Trophoblast cell (in vitro differentiated cells and primary cell): ENCODE results near the gene ZNF407.

Experiments used
- DNase-seq, 2 donors: peaks; one replicate each; pipeline ENCODE4 v3.0.0-alpha.2; 2016
- H2AFZ ChIP-seq: 2 replicates; pipeline ENCODE4 v1.6.1; 2013; ENCODE audit warnings: low read length, moderate library complexity, mild to moderate bottlenecking; ENCODE audit not compliant: insufficient read depth, poor library complexity
- H2AK5ac ChIP-seq: 2 replicates; pipeline ENCODE4 v1.6.1; 2013; ENCODE audit warnings: mild to moderate bottlenecking, low read length
- H2BK120ac ChIP-seq: 2 replicates; pipeline ENCODE4 v1.6.1; 2013; ENCODE audit warnings: low read length, mild to moderate bottlenecking, moderate library complexity; ENCODE audit not compliant: insufficient read depth, poor library complexity
- H2BK12ac ChIP-seq: 2 replicates; pipeline ENCODE4 v1.6.1; 2013; ENCODE audit warnings: mild to moderate bottlenecking, low read length, moderate library complexity
- H2BK5ac ChIP-seq: 2 replicates; pipeline ENCODE4 v1.6.1; 2013; ENCODE audit warnings: low read length, low read depth, moderate library complexity, mild to moderate bottlenecking; ENCODE audit not compliant: poor library complexity
- H3K14ac ChIP-seq: 2 replicates; pipeline ENCODE4 v1.6.1; 2013; ENCODE audit warnings: mild to moderate bottlenecking, low read length
- H3K18ac ChIP-seq: 2 replicates; pipeline ENCODE4 v1.6.1; 2013; ENCODE audit warnings: mild to moderate bottlenecking, low read length
- H3K23ac ChIP-seq: 2 replicates; pipeline ENCODE4 v1.6.1; 2013; ENCODE audit warnings: low read length
- H3K27ac ChIP-seq: 2 replicates; pipeline ENCODE4 v1.5.1; 2013; ENCODE audit warnings: low read depth, mild to moderate bottlenecking, inconsistent platforms, low read length, moderate library complexity
- H3K27me3 ChIP-seq: 2 replicates; pipeline ENCODE4 v1.6.1; 2013; ENCODE audit warnings: inconsistent platforms, mild to moderate bottlenecking, low read length, moderate library complexity; ENCODE audit not compliant: insufficient read depth
- H3K36me3 ChIP-seq, 2 experiments: 1 replicate in 1 of 2; 2 replicates in 1 of 2; pipeline ENCODE4 v1.6.1; 2013; ENCODE audit warnings: low read length in 2 of 2, mild to moderate bottlenecking in 2 of 2, moderate library complexity in 1 of 2; ENCODE audit not compliant: insufficient read depth in 2 of 2, control insufficient read depth in 1 of 2
- H3K4ac ChIP-seq: 2 replicates; pipeline ENCODE4 v1.6.1; 2013; ENCODE audit warnings: low read depth, mild to moderate bottlenecking, low read length, moderate library complexity
- H3K4me1 ChIP-seq, 2 experiments: 1 replicate in 1 of 2; 2 replicates in 1 of 2; pipeline ENCODE4 v1.6.1; 2013; ENCODE audit warnings: low read length in 2 of 2, mild to moderate bottlenecking in 2 of 2, moderate library complexity in 1 of 2; ENCODE audit not compliant: insufficient read depth in 2 of 2, control insufficient read depth in 1 of 2
- H3K4me2 ChIP-seq: 2 replicates; pipeline ENCODE4 v1.6.1; 2013; ENCODE audit warnings: inconsistent platforms, mild to moderate bottlenecking, low read length, moderate library complexity
- H3K4me3 ChIP-seq: 2 replicates; pipeline ENCODE4 v1.5.1; 2013; ENCODE audit warnings: mild to moderate bottlenecking, low read depth, low read length, inconsistent platforms
- H3K79me1 ChIP-seq: one replicate; pipeline ENCODE4 v1.6.1; 2013; ENCODE audit warnings: low read length
- H3K79me2 ChIP-seq: 2 replicates; pipeline ENCODE4 v1.6.1; 2013; ENCODE audit warnings: low read length, mild to moderate bottlenecking; ENCODE audit not compliant: control insufficient read depth, insufficient read depth, poor library complexity
- H3K9ac ChIP-seq: 2 replicates; pipeline ENCODE4 v1.6.1; 2013; ENCODE audit warnings: mild to moderate bottlenecking, low read length
- H3K9me3 ChIP-seq: 2 replicates; pipeline ENCODE4 v1.6.1; 2013; ENCODE audit warnings: low read depth, mild to moderate bottlenecking, control low read depth, inconsistent platforms, low read length; ENCODE audit not compliant: insufficient read depth
- H4K12ac ChIP-seq: 2 replicates; pipeline ENCODE4 v1.6.1; 2013; ENCODE audit warnings: low read depth, mild to moderate bottlenecking, low read length, moderate library complexity
- H4K8ac ChIP-seq: 2 replicates; pipeline ENCODE4 v1.6.1; 2013; ENCODE audit warnings: low read depth, mild to moderate bottlenecking, low read length, moderate library complexity
- H4K91ac ChIP-seq: one replicate; pipeline ENCODE4 v1.6.1; 2013; ENCODE audit warnings: low read depth, mild to moderate bottlenecking, low read length, moderate library complexity
- WGBS: extraction: QIAGEN DNeasy Blood & Tissue Kit; methylation state at CpG from one replicate; pipeline ENCODE4 v1.1.7; 2013; ENCODE audit warnings: missing lambda C conversion rate; ENCODE audit not compliant: insufficient read length, insufficient coverage; ENCODE audit errors: extremely low coverage; 5-methylcytosine and 5-hydroxymethylcytosine counted together

ZNF407 gene

GRCh38 chr18:74817576-74817975, 219.9 kb downstream of the ZNF407 start:
- Histone ChIP-seq H2BK5ac (no peak overlapping the region), H3K36me3 (no peaks in the 10 kb centered on the region), H3K4me3 (no peak overlapping the region), H3K14ac (no peak overlapping the region), H4K91ac (no peak overlapping the region), H3K9ac (no peak overlapping the region), H2BK120ac (no peak overlapping the region), H3K9me3 (no peaks in the 10 kb centered on the region), H4K12ac (no peak overlapping the region), H3K79me1 (peaks cover 4% of the 10 kb centered on the region), H2BK12ac (no peak overlapping the region), H3K23ac (no peak overlapping the region), H2AK5ac (no peak overlapping the region), H3K18ac (no peak overlapping the region), H3K27ac (no peak overlapping the region), H3K27me3 (no peaks in the 10 kb centered on the region), H3K79me2 (no peaks in the 10 kb centered on the region), H3K4me1 (peaks cover 4 to 11% of the 10 kb centered on the region in 2 experiments), H3K4ac (no peak overlapping the region), H2AFZ (no peak overlapping the region), H3K4me2 (no peak overlapping the region), H4K8ac (no peak overlapping the region)
- no peak for DNase-seq
- no CpG with 5 or more reads among the region's 2 CpGs for WGBS

- no peak overlapping the region for H3K4me2 ChIP-seq
- no peak overlapping the region for H2BK5ac ChIP-seq
- H2AFZ ChIP-seq: no peak overlapping the region
- peaks cover 4% of the 10 kb centered on the region for H3K79me1 ChIP-seq
- no peak overlapping the region for H3K23ac ChIP-seq
- no peak overlapping the region for H3K9ac ChIP-seq
- no peak overlapping the region for H2BK120ac ChIP-seq
- DNase-seq: no peak
- no peak overlapping the region for H4K91ac ChIP-seq
- H3K9me3 ChIP-seq: no peaks in the 10 kb centered on the region
- H3K4ac ChIP-seq: no peak overlapping the region
- H3K14ac ChIP-seq: no peak overlapping the region
- peaks cover 4 to 11% of the 10 kb centered on the region in 2 experiments for H3K4me1 ChIP-seq
- no peaks in the 10 kb centered on the region for H3K36me3 ChIP-seq
- no peaks in the 10 kb centered on the region for H3K27me3 ChIP-seq
- no peak overlapping the region for H4K8ac ChIP-seq
- no peak overlapping the region for H3K18ac ChIP-seq
- no CpG with 5 or more reads among the region's 4 CpGs for WGBS
- H3K4me3 ChIP-seq: no peak overlapping the region
- H3K27ac ChIP-seq: no peak overlapping the region
- H4K12ac ChIP-seq: no peak overlapping the region
- H2AK5ac ChIP-seq: no peak overlapping the region
- no peaks in the 10 kb centered on the region for H3K79me2 ChIP-seq
- H2BK12ac ChIP-seq: no peak overlapping the region
Observed at GRCh38 chr18:74818516-74819175, 221.0 kb downstream of the ZNF407 start.

GRCh38 chr18:74819433-74820059, 221.9 kb downstream of the ZNF407 start:
- H3K23ac ChIP-seq: peak overlapping the region; percentile 17
- peaks cover 4 to 11% of the 10 kb centered on the region in 2 experiments for H3K4me1 ChIP-seq
- DNase-seq: peak in 1 of 2 donors; percentile 37
- H4K12ac ChIP-seq: no peak overlapping the region
- peak overlapping the region; percentile 15 for H4K8ac ChIP-seq
- H2AFZ ChIP-seq: no peak overlapping the region
- no peak overlapping the region for H3K4ac ChIP-seq
- H2BK120ac ChIP-seq: no peak overlapping the region
- H2BK12ac ChIP-seq: no peak overlapping the region
- peak overlapping the region; percentile 21 for H3K18ac ChIP-seq
- H3K4me2 ChIP-seq: no peak overlapping the region
- peaks cover 4% of the 10 kb centered on the region for H3K79me1 ChIP-seq
- no peak overlapping the region for H2AK5ac ChIP-seq
- H3K27me3 ChIP-seq: no peaks in the 10 kb centered on the region
- no CpG with 5 or more reads among the region's 7 CpGs for WGBS
- no peak overlapping the region for H3K4me3 ChIP-seq
- no peaks in the 10 kb centered on the region for H3K79me2 ChIP-seq
- peak overlapping the region; percentile 13 for H3K14ac ChIP-seq
- H3K36me3 ChIP-seq: no peaks in the 10 kb centered on the region
- H3K9ac ChIP-seq: no peak overlapping the region
- no peak overlapping the region for H2BK5ac ChIP-seq
- no peak overlapping the region for H3K27ac ChIP-seq
- H3K9me3 ChIP-seq: no peaks in the 10 kb centered on the region
- H4K91ac ChIP-seq: no peak overlapping the region

- Histone ChIP-seq H3K36me3 (no peaks in the 10 kb centered on the region), H3K9ac (no peak overlapping the region), H3K79me1 (peaks cover 4% of the 10 kb centered on the region), H4K12ac (no peak overlapping the region), H3K79me2 (no peaks in the 10 kb centered on the region), H2AFZ (no peak overlapping the region), H3K9me3 (no peaks in the 10 kb centered on the region), H3K27me3 (no peaks in the 10 kb centered on the region), H3K4me1 (peaks cover 4 to 11% of the 10 kb centered on the region in 2 experiments), H2BK12ac (peak overlapping the region; percentile 15), H3K4me3 (no peak overlapping the region), H3K23ac (no peak overlapping the region), H3K4me2 (no peak overlapping the region), H2AK5ac (no peak overlapping the region), H3K27ac (no peak overlapping the region), H3K18ac (no peak overlapping the region), H2BK120ac (no peak overlapping the region), H4K8ac (no peak overlapping the region), H4K91ac (no peak overlapping the region), H3K14ac (peak overlapping the region; percentile 49), H2BK5ac (no peak overlapping the region), H3K4ac (no peak overlapping the region)
- DNase-seq: no peak
- no CpG with 5 or more reads among the region's 3 CpGs for WGBS
Observed at GRCh38 chr18:74820160-74820780, 222.6 kb downstream of the ZNF407 start.
